Naive thymus-derived CD4-positive, alpha-beta T cell (primary cell): Measurements from ENCODE around the gene ATP8A2. TPM values are rescaled to one million over a fixed set of nuclear protein-coding genes. Genes with fewer than 3 reads are reported as not detected.

Experiments
- ATAC-seq: fragments of 150-1000 bp; cut with Tn5 transposase; 2 replicates; pipeline ENCODE4 v1.10.0; 2021; ENCODE audit warnings: mild to moderate bottlenecking, moderate library complexity
- CTCF ChIA-PET: fragments of 350-600 bp; sonication (Branson Sonifier 250); formaldehyde crosslinking; loops from one replicate; lab custom pipeline; 2021; ENCODE audit warnings: antibody characterized with exemption; lab: Charles Lee
- POLR2A ChIA-PET: fragments of 350-600 bp; sonication (Branson Sonifier 250); formaldehyde crosslinking; loops from one replicate; lab custom pipeline; 2021; ENCODE audit warnings: antibody characterized with exemption, inconsistent platforms; lab: Charles Lee
- DNase-seq, 9 donors: peaks; one replicate each; pipeline versions ENCODE4 v3.0.0 to v3.0.0-alpha.2; 2020 to 2022; ENCODE audit warnings: mixed read lengths in 1 of 9
- H3K27ac ChIP-seq: one replicate; pipeline ENCODE4 v1.7.0; 2013; ENCODE audit warnings: mild to moderate bottlenecking, low read depth, low read length, moderate library complexity
- H3K27me3 ChIP-seq, 2 donors: one replicate each; pipeline ENCODE4 v1.7.0; 2013; ENCODE audit warnings: low read length in 2 of 2, mild to moderate bottlenecking in 2 of 2, moderate library complexity in 2 of 2; ENCODE audit not compliant: control insufficient read depth in 2 of 2, insufficient read depth in 2 of 2
- H3K36me3 ChIP-seq, 3 experiments: 1 replicate in 2 of 3; 2 replicates in 1 of 3; pipeline ENCODE4 v1.7.0; 2013; ENCODE audit warnings: low read length in 3 of 3, mild to moderate bottlenecking in 3 of 3, moderate library complexity in 1 of 3; ENCODE audit not compliant: insufficient read depth in 3 of 3, control insufficient read depth in 2 of 3
- H3K4me1 ChIP-seq, 2 donors: one replicate each; pipeline ENCODE4 v1.7.0; 2013; ENCODE audit warnings: low read length in 2 of 2, mild to moderate bottlenecking in 2 of 2, moderate library complexity in 1 of 2; ENCODE audit not compliant: control insufficient read depth in 2 of 2, insufficient read depth in 2 of 2
- H3K4me3 ChIP-seq: 2 replicates; pipeline ENCODE4 v1.7.0; 2013; ENCODE audit warnings: mild to moderate bottlenecking, low read length
- H3K9me3 ChIP-seq, 3 experiments: 1 replicate in 2 of 3; 2 replicates in 1 of 3; pipeline ENCODE4 v1.7.0; 2013; ENCODE audit warnings: low read length in 3 of 3; ENCODE audit not compliant: control insufficient read depth in 2 of 3
- H3K27ac Mint-ChIP-seq, 9 donors: one replicate each; pipeline ENCODE4 v1.8.0; 2020 to 2022; ENCODE audit warnings: mixed read lengths in 9 of 9, mild to moderate bottlenecking in 8 of 9, moderate library complexity in 5 of 9, inconsistent platforms in 2 of 9
- H3K27me3 Mint-ChIP-seq, 5 donors: one replicate each; pipeline ENCODE4 v1.8.0; 2021 to 2022; ENCODE audit warnings: mixed read lengths in 5 of 5, mild to moderate bottlenecking in 1 of 5
- H3K36me3 Mint-ChIP-seq, 5 donors: one replicate each; pipeline ENCODE4 v1.8.0; 2020 to 2022; ENCODE audit warnings: mixed read lengths in 5 of 5, mild to moderate bottlenecking in 3 of 5, inconsistent platforms in 1 of 5
- H3K4me1 Mint-ChIP-seq, 7 donors: one replicate each; pipeline ENCODE4 v1.8.0; 2020 to 2022; ENCODE audit warnings: mixed read lengths in 7 of 7, mild to moderate bottlenecking in 3 of 7, inconsistent platforms in 1 of 7
- H3K4me3 Mint-ChIP-seq, 10 donors: one replicate each; pipeline ENCODE4 v1.8.0; 2020 to 2022; ENCODE audit warnings: mild to moderate bottlenecking in 10 of 10, mixed read lengths in 10 of 10, moderate library complexity in 6 of 10, inconsistent platforms in 2 of 10
- H3K9me3 Mint-ChIP-seq, 11 donors: one replicate each; pipeline ENCODE4 v1.8.0; 2020 to 2022; ENCODE audit warnings: mixed read lengths in 11 of 11, mild to moderate bottlenecking in 4 of 11, inconsistent platforms in 1 of 11, moderate library complexity in 1 of 11
- intact Hi-C, 2 donors: fragments of 100-400 bp; cut with micrococcal nuclease; formaldehyde crosslinking; loops; one replicate each; pipeline ENCODE4 v1.15.1; 2023
- polyA plus RNA-seq, 2 donors: library from polyadenylated mRNA; unstranded; fragments of 300-500 nt; fragmentation: Illumina TruSeq; gene quantifications; one replicate each; pipeline ENCODE4 v1.2.3, GENCODE V29; 2021
- total RNA-seq, 6 experiments: library from RNA in 5 of 6; stranded (reverse) in 5 of 6; gene quantifications; 1 replicate in 5 of 6; 2 replicates in 1 of 6; pipeline ENCODE4 v1.2.3 and lab custom pipeline; 2021 to 2026

ATP8A2 gene
- total and polyA plus RNA-seq, 7 experiments from 2014 or later = 0.56 to 2.4 (median 1.2) TPM

- DNase-seq (no peak), ATAC-seq (no peak)
- H3K9me3 ChIP-seq = peaks cover 0 to 3% (median 0%) of the 10 kb centered on the region in 3 experiments
- no peak overlapping the region for H3K27ac ChIP-seq
- no peaks in the 10 kb centered on the region for H3K36me3 ChIP-seq
- H3K4me3 ChIP-seq = no peak overlapping the region
- H3K4me1 Mint-ChIP-seq = no peaks in the 10 kb centered on the region
- H3K36me3 Mint-ChIP-seq = no peaks in the 10 kb centered on the region
- intact Hi-C loops = no loop called here
- H3K27me3 Mint-ChIP-seq = peaks cover 5 to 27% (median 13%) of the 10 kb centered on the region in 5 donors
- POLR2A ChIA-PET = no interaction called here
- H3K27me3 ChIP-seq = no peaks in the 10 kb centered on the region
- no peak overlapping the region for H3K4me3 Mint-ChIP-seq
- H3K9me3 Mint-ChIP-seq = peaks cover 0 to 18% (median 5%) of the 10 kb centered on the region in 11 donors
- no peak overlapping the region for H3K27ac Mint-ChIP-seq
- no peaks in the 10 kb centered on the region for H3K4me1 ChIP-seq
- CTCF ChIA-PET = no interaction called here
Measured at GRCh38 chr13:25630329-25630900, 258.6 kb downstream of the ATP8A2 start.

GRCh38 chr13:25632166-25632888 is 260.6 kb downstream of the ATP8A2 start:
- ATAC-seq (no peak), DNase-seq (no peak)
- H3K36me3 Mint-ChIP-seq = no peaks in the 10 kb centered on the region
- H3K36me3 ChIP-seq = no peaks in the 10 kb centered on the region
- peaks cover 5 to 44% (median 19%) of the 10 kb centered on the region in 5 donors for H3K27me3 Mint-ChIP-seq
- H3K27ac ChIP-seq = no peak overlapping the region
- H3K4me1 ChIP-seq = no peaks in the 10 kb centered on the region
- no peaks in the 10 kb centered on the region for H3K9me3 ChIP-seq
- no peak overlapping the region for H3K4me3 ChIP-seq
- no peak overlapping the region for H3K4me3 Mint-ChIP-seq
- no peak overlapping the region for H3K27ac Mint-ChIP-seq
- H3K4me1 Mint-ChIP-seq = no peaks in the 10 kb centered on the region
- no peaks in the 10 kb centered on the region for H3K27me3 ChIP-seq
- CTCF ChIA-PET = no interaction called here
- intact Hi-C loops = no loop called here
- H3K9me3 Mint-ChIP-seq = peaks cover 0 to 8% (median 0%) of the 10 kb centered on the region in 11 donors
- POLR2A ChIA-PET = no interaction called here

- no peak overlapping the region for H3K27ac ChIP-seq
- Mint-ChIP-seq H3K4me3 (no peak overlapping the region), H3K9me3 (peaks cover 0 to 4% (median 0%) of the 10 kb centered on the region in 11 donors), H3K4me1 (no peaks in the 10 kb centered on the region), H3K36me3 (no peaks in the 10 kb centered on the region), H3K27ac (no peak overlapping the region), H3K27me3 (peaks cover 5 to 46% (median 19%) of the 10 kb centered on the region in 5 donors)
- no peak for ATAC-seq
- CTCF ChIA-PET = no interaction called here
- H3K9me3 ChIP-seq = no peaks in the 10 kb centered on the region
- intact Hi-C loops = no loop called here
- H3K36me3 ChIP-seq = no peaks in the 10 kb centered on the region
- no peaks in the 10 kb centered on the region for H3K4me1 ChIP-seq
- no peak for DNase-seq
- POLR2A ChIA-PET = no interaction called here
- no peak overlapping the region for H3K4me3 ChIP-seq
- H3K27me3 ChIP-seq = no peaks in the 10 kb centered on the region
Measured at GRCh38 chr13:25633093-25633492, 261.3 kb downstream of the ATP8A2 start.

GRCh38 chr13:25645681-25646080 is 273.9 kb downstream of the ATP8A2 start:
- ATAC-seq = no peak
- no peaks in the 10 kb centered on the region for H3K4me1 ChIP-seq
- no peak overlapping the region for H3K4me3 ChIP-seq
- CTCF ChIA-PET = no interaction called here
- POLR2A ChIA-PET = interaction anchor here (0.7 kb wide), 1 partner anchor 421 kb away, joined by 3 read pairs; no protein-coding TSS in a partner anchor
- peaks cover 0 to 55% (median 17%) of the 10 kb centered on the region in 11 donors for H3K9me3 Mint-ChIP-seq
- peaks cover 3 to 15% (median 8%) of the 10 kb centered on the region in 5 donors for H3K27me3 Mint-ChIP-seq
- H3K36me3 Mint-ChIP-seq = peaks cover 0 to 3% (median 0%) of the 10 kb centered on the region in 5 donors
- intact Hi-C loops = no loop called here
- no peaks in the 10 kb centered on the region for H3K36me3 ChIP-seq
- H3K27ac ChIP-seq = no peak overlapping the region
- H3K27ac Mint-ChIP-seq = no peak overlapping the region
- H3K9me3 ChIP-seq = peaks cover 0 to 5% (median 0%) of the 10 kb centered on the region in 3 experiments
- peaks cover 0 to 1% (median 0%) of the 10 kb centered on the region in 7 donors for H3K4me1 Mint-ChIP-seq
- H3K4me3 Mint-ChIP-seq = no peak overlapping the region
- no peaks in the 10 kb centered on the region for H3K27me3 ChIP-seq
- no peak for DNase-seq

- no peak for ATAC-seq
- H3K4me1 Mint-ChIP-seq = peaks cover 0 to 1% (median 0%) of the 10 kb centered on the region in 7 donors
- peaks cover 16 to 24% (median 21%) of the 10 kb centered on the region in 5 donors for H3K27me3 Mint-ChIP-seq
Measured at GRCh38 chr13:25649001-25649633, 277.3 kb downstream of the ATP8A2 start.

GRCh38 chr13:25652764-25653163 is 281.0 kb downstream of the ATP8A2 start:
- no peaks in the 10 kb centered on the region for H3K4me1 ChIP-seq
- Mint-ChIP-seq H3K4me3 (no peak overlapping the region), H3K27ac (no peak overlapping the region), H3K36me3 (peaks cover 0 to 3% (median 0%) of the 10 kb centered on the region in 5 donors), H3K4me1 (peaks cover 0 to 1% (median 0%) of the 10 kb centered on the region in 7 donors), H3K9me3 (peaks cover 0 to 17% (median 8%) of the 10 kb centered on the region in 11 donors), H3K27me3 (peaks cover 14 to 26% (median 21%) of the 10 kb centered on the region in 5 donors)
- H3K36me3 ChIP-seq = no peaks in the 10 kb centered on the region
- ChIA-PET CTCF (no interaction called here), POLR2A (no interaction called here)
- no peak overlapping the region for H3K27ac ChIP-seq
- intact Hi-C loops = no loop called here
- DNase-seq = no peak
- no peaks in the 10 kb centered on the region for H3K27me3 ChIP-seq
- H3K9me3 ChIP-seq = peaks cover 0 to 5% (median 0%) of the 10 kb centered on the region in 3 experiments
- ATAC-seq = no peak
- H3K4me3 ChIP-seq = no peak overlapping the region

More at GRCh38 chr13:25649001-25649633, 277.3 kb downstream of the ATP8A2 start:
- Mint-ChIP-seq H3K36me3 (peaks cover 0 to 3% (median 0%) of the 10 kb centered on the region in 5 donors), H3K27ac (no peak overlapping the region), H3K4me3 (no peak overlapping the region), H3K9me3 (peaks cover 0 to 34% (median 14%) of the 10 kb centered on the region in 11 donors)
- no peaks in the 10 kb centered on the region for H3K36me3 ChIP-seq
- ChIA-PET POLR2A (no interaction called here), CTCF (no interaction called here)
- H3K27ac ChIP-seq = no peak overlapping the region
- no peaks in the 10 kb centered on the region for H3K27me3 ChIP-seq
- H3K9me3 ChIP-seq = peaks cover 0 to 5% (median 0%) of the 10 kb centered on the region in 3 experiments
- H3K4me3 ChIP-seq = no peak overlapping the region
- no peak for DNase-seq
- intact Hi-C loops = no loop called here
- H3K4me1 ChIP-seq = no peaks in the 10 kb centered on the region
